ENCODE results near the gene EIF2B4.
"Not testable (repeated sequence)": the region's sequence is repeated elsewhere in the genome, so short reads cannot be mapped to it uniquely, and the experiment has no call there.

Gene EIF2B4

GRCh38 chr2:27377618-27378095, 7.5 kb upstream of the EIF2B4 start:
- no peak for DNase-seq

GRCh38 chr2:27376866-27377617, 6.9 kb upstream of the EIF2B4 start:
- DNase-seq: no peak

DNA sequence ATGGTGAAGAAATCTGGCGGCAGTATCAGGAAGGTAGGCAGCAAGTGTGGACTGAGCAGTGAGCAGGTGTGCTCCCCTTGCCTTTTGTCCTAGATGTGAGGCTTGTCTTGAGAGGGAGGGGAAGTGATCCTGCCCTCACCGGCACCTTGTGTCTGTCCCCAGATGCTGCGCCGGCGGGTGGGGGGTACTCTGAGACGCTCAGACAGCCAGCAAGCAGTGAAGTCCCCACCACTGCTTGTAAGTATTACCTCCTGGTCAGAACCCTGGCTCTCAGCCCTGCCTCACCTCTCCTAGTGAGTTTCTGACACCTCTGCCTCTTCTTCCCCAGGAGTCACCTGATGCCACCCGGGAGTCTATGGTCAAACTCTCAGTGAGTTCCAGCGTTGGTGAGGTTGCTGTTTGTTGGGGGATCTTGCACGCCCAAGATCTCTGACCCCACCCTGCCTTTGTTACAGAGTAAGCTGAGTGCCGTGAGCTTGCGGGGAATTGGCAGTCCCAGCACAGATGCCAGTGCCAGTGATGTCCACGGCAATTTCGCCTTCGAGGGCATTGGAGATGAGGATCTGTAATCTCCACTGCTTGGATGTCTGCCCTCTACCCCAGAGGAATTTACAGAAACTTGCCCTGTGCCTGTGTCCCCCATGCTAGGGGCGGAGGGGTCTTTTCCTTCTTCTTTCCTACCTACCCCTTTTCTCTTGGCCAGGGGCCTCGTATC, 6.2 kb upstream of the EIF2B4 start:
- no peak for DNase-seq

DNA sequence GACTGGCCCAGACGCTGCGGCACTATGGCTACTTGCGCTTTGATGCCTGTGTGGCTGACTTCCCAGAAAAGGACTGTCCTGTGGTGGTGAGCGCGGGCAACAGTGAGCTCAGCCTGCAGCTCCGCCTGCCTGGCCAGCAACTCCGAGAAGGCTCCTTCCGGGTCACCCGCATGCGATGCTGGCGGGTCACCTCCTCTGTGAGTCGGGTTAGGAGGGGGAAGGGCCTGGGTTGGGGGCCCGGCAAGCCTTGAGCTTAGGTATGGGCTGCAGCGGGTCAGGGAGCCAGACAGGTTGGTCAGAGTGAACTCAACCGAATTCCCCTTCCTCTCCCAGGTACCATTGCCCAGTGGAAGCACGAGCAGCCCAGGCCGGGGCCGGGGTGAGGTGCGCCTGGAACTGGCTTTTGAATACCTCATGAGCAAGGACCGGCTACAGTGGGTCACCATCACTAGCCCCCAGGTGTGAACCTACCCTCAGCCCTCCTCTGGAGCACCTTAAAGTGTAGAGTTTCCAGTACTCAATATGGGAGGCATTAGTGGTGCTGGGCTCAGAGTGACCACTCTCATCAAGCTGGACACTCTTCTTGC, 5.5 kb upstream of the EIF2B4 start:
- DNase-seq: no peak

DNA sequence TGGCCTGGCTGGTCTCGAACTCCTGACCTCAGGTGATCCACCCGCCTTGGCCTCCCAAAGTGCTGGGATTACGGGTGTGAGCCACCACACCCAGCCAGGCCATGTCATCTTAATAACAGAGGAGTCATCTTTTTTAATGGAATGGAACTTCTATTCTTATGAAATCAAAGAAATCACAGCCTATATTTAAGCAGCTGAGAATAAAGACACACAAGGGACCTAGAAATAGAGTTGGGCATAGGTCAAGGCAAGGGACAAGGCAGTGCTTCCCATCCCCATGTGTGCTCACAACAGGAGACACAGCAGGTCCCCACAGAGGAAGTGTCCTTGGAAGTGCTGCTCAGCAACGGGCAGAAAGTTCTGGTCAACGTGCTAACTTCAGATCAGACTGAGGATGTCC, 3.4 kb upstream of the EIF2B4 start:
- DNase-seq: no peak

DNA sequence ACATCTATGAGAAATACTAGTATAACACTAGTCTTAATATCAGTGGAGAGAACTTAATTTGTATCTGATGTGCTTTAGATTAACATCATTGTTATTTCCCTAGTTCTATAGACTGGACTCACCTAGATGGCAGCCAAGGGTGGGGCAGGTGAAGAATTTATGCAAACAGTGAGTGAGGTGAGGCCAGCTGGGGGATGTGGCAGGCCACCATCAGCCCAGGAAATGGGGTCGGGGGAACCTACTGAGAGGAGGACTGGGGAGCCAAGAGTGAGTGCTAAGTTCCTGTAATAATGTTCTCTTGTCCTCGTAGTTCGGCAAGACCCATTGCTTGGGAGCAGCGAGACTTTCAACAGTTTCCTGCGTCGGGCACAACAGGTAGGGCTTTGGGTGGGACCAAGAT, 2.8 kb upstream of the EIF2B4 start:
- no peak for DNase-seq

GRCh38 chr2:27370816-27371620, 880 bp upstream of the EIF2B4 start:
- peak; percentile 26 for DNase-seq

- no peak for DNase-seq
These were observed 590 bp downstream of the EIF2B4 start for GRCh38 chr2:27369471-27370025.

- DNase-seq: no peak
These were observed 6.2 kb downstream of the EIF2B4 start for GRCh38 chr2:27363933-27364332.

DNA sequence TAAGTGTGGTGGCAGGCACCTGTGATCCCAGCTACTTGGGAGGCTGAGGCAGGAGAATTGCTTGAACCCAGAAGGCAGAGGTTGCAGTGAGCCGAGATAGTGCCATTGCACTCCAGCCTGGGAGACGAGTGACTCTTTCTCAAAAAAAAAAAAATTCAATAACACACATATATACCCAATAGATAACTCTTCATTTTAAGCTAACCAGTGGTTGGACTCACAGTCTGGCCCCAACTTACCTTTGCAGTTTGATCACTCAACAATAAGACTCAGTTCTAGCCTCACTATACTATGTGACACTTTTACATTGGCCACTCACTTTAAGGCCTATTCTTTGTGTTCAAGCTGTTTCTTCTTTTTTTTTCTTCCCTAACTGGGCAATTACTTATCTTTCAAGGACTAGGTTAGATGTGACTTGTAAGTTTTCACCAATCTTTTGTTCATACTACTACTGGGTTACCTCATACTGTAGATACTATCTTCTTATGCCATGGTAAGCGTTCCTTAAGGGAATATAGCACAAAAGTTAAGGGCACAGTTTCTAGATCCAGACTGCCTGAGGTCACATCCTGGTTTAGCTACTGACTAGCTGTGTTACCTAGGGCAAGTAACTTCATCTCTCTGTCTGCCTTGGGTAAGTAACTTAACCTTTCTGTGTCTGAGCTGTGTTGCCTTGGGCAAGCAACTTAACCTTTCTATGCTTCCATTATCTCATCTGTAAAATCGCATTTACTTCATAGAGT, 7.3 kb downstream of the EIF2B4 start:
- no peak for DNase-seq

DNA sequence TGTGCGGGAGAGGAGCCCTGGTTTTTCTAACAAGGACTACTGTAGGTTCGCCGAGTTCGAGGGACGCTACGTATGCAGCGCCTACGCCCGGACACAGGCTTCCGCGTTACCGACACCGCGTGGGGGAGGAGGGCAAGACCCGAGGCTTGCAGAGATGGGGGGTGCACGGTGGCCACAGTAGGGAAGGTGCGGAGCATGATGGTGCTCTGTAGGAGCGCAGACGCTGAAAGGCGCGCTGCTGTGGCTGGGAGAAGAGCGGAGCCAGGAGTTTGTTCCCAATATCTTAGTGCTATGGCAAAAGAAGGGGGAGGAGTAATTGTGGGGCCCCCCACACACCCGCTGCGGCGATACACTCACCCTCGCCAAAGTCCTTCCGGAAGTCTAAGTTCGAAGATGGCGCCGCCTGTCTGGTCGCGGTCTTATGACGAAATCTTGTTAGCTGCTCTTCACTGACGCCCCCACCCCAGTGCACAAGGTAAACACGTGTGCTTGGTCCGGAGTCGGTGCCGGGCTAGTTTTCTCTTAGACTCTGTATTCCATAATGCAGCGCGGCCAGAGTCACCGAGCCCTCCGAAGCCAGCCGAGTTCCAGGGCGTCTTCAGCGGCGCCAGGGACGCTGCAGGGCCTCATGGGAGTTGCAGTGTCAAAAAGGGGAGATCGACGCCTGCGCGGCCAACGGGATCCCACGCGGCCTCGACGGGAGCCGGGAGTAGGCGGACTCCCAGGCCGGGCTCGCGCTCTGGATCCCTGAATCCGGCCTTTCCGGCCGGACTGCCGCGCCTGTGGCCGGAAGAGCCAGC, 13.6 kb downstream of the EIF2B4 start, which contains the start of gene GTF3C2:
Gene GTF3C2 (minus strand): TSS at position 383 of the 800 bp plus-strand sequence. CDS start 13,210 bp downstream, outside the sequence.
- DNase-seq: peak; percentile 90

GRCh38 chr2:27356056-27356381, 14.1 kb downstream of the EIF2B4 start:
- DNase-seq: no peak

DNA sequence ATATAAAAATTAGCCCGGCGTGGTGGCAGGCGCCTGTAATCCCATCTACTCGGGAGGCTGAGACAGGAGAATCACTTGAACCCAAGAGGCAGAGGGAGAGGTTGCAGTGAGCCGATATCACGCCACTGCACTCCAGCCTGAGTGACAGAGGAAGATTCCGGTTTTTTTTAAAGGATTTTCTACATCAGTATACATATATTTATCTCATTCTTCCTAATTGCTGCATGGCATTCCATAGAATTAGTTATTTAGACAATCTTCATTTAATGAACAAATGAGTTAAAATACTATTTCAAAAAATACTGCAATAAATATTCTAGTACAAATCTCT, 15.6 kb downstream of the EIF2B4 start:
- no peak for DNase-seq

GRCh38 chr2:27353762-27354596, 16.2 kb downstream of the EIF2B4 start:
- DNase-seq: no peak

GRCh38 chr2:27353386-27353761, 16.8 kb downstream of the EIF2B4 start:
- not testable (repeated sequence) for DNase-seq

DNA sequence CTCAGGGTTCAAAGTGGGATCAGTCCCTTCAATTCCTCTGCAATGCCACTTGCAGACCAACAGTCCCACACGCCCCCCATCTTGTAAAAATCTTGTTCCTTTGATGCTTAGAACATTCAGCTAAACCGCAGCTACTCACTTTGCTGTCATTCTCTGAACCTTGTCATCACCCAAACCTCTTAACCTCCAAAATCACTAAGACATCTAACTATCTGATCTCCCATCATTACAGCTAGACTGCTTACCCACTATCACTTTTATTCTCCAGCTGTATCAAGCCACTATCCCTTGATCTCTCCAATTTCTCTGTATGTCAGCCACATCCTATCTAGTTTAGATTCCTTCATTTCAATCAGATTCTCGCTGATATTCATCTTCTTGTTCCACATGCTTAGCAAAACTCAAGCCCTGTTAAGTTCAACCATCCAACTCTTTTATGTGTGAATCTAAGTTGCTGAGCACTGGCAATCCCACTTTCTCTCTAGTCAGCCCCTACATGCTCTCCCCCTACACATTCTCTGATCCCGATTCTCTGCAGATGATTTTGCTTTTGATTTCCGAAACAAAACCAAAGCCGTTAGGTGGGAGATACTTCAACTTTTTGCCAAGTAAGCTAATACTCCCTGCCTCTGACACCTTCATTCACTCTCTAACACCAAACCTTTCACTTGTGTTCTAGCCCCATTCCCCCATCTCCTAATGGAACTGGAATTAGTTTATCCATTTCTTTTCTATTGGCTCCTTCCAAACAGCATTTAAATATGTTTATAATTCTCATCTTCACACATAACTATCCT, 18.1 kb downstream of the EIF2B4 start:
- no peak for DNase-seq

GRCh38 chr2:27350106-27350693, 19.9 kb downstream of the EIF2B4 start:
- no peak for DNase-seq

- DNase-seq: no peak
These were observed 22.5 kb downstream of the EIF2B4 start for GRCh38 chr2:27347641-27348040.

DNA sequence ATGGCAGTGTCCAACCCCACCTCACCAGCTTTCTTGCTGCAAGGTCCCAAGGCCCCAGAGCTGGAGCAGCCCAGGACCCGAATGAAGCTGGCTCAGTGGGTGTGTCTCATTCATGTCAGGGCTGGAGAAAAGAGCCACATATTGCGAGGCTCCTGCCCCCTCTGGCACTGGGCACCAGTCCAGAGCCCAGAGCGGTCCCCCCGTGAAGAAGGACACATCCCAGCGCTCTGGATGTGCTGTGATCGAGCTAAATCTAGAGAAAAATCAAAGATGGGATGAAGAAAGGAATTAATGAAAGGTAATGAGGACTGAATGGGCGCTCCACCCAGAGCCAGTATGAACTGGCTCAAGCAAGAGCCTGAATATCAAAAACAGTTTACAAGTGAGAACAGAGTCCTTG, 34.0 kb downstream of the EIF2B4 start:
- no peak for DNase-seq

All from stimulated activated CD4-positive, alpha-beta T cell treated with anti-CD3 and anti-CD28 coated beads, Interleukin-4, amount 100 ng/mL, for 1 hour (primary cell).